Activated CD4-positive, alpha-beta memory T cell treated with anti-CD3 and anti-CD28 coated beads, Interleukin-2, amount 10 ng/mL, durations not matched to agents 7 days and 5 days (primary cell): ENCODE measurements around the gene PIAS1. TPM values are rescaled to one million over a fixed set of nuclear protein-coding genes. Genes with fewer than 3 reads are reported as not detected.

ENCODE experiments used
- CTCF ChIA-PET: fragments of 350-600 bp; sonication (Branson Sonifier 250); formaldehyde crosslinking; loops from one replicate; lab custom pipeline; 2021; ENCODE audit warnings: antibody characterized with exemption, inconsistent platforms; lab: Charles Lee
- POLR2A ChIA-PET: fragments of 350-600 bp; sonication (Branson Sonifier 250); formaldehyde crosslinking; loops from one replicate; lab custom pipeline; 2021; ENCODE audit warnings: antibody characterized with exemption; lab: Charles Lee
- DNase-seq: peaks from one replicate; pipeline ENCODE4 v3.0.0-alpha.2; 2020
- H3K27ac Mint-ChIP-seq: one replicate; pipeline ENCODE4 v1.8.0; 2021; ENCODE audit warnings: mild to moderate bottlenecking, mixed read lengths
- H3K27me3 Mint-ChIP-seq: one replicate; pipeline ENCODE4 v1.8.0; 2021; ENCODE audit warnings: mixed read lengths
- H3K36me3 Mint-ChIP-seq: one replicate; pipeline ENCODE4 v1.8.0; 2021; ENCODE audit warnings: low read depth, mixed read lengths
- H3K4me1 Mint-ChIP-seq: one replicate; pipeline ENCODE4 v1.8.0; 2021; ENCODE audit warnings: mixed read lengths
- H3K4me3 Mint-ChIP-seq: one replicate; pipeline ENCODE4 v1.8.0; 2021; ENCODE audit warnings: mild to moderate bottlenecking, mixed read lengths
- H3K9me3 Mint-ChIP-seq: one replicate; pipeline ENCODE4 v1.8.0; 2021; ENCODE audit warnings: mixed read lengths
- total RNA-seq, 2 experiments: library from RNA; stranded (reverse); gene quantifications; one replicate each; pipeline ENCODE4 v1.2.3, GENCODE V29; 2021

Gene PIAS1
- total RNA-seq, 2 experiments from 2014 or later: 39.1 to 43.4 TPM

- POLR2A ChIA-PET: interaction anchor here (0.8 kb wide), 2 partner anchors 58 to 60 kb away, joined by 3 to 5 read pairs; partner anchors contain the start of gene PIAS1
- Mint-ChIP-seq H3K4me3 (peak overlapping the region; percentile 66), H3K4me1 (peaks cover 32% of the 10 kb centered on the region), H3K27me3 (no peaks in the 10 kb centered on the region), H3K27ac (peak overlapping the region; percentile 28), H3K9me3 (peaks cover 9% of the 10 kb centered on the region), H3K36me3 (peaks cover 35% of the 10 kb centered on the region)
- CTCF ChIA-PET: no interaction called here
- DNase-seq: no peak
Measured at GRCh38 chr15:68114356-68114755, 60.2 kb downstream of the PIAS1 start.

GRCh38 chr15:68114840-68115239, 60.7 kb downstream of the PIAS1 start:
- H3K9me3 Mint-ChIP-seq: peaks cover 11% of the 10 kb centered on the region
- H3K27ac Mint-ChIP-seq: peak overlapping the region; percentile 28
- peaks cover 32% of the 10 kb centered on the region for H3K4me1 Mint-ChIP-seq

GRCh38 chr15:68124700-68125099, 70.6 kb downstream of the PIAS1 start:
- DNase-seq: no peak
- Mint-ChIP-seq H3K9me3 (no peaks in the 10 kb centered on the region), H3K4me1 (no peaks in the 10 kb centered on the region), H3K36me3 (peaks cover 38% of the 10 kb centered on the region), H3K4me3 (no peak overlapping the region), H3K27ac (no peak overlapping the region), H3K27me3 (no peaks in the 10 kb centered on the region)
- ChIA-PET CTCF (no interaction called here), POLR2A (no interaction called here)

More at GRCh38 chr15:68114840-68115239, 60.7 kb downstream of the PIAS1 start:
- no peak for DNase-seq
- Mint-ChIP-seq H3K27me3 (no peaks in the 10 kb centered on the region), H3K4me3 (peak overlapping the region; percentile 66), H3K36me3 (peaks cover 39% of the 10 kb centered on the region)
- ChIA-PET CTCF (no interaction called here), POLR2A (no interaction called here)

- no peaks in the 10 kb centered on the region for H3K4me1 Mint-ChIP-seq
- DNase-seq: no peak
- no peak overlapping the region for H3K27ac Mint-ChIP-seq
- H3K4me3 Mint-ChIP-seq: no peak overlapping the region
- H3K27me3 Mint-ChIP-seq: no peaks in the 10 kb centered on the region
- ChIA-PET POLR2A (no interaction called here), CTCF (no interaction called here)
- H3K36me3 Mint-ChIP-seq: peaks cover 25% of the 10 kb centered on the region
- H3K9me3 Mint-ChIP-seq: no peaks in the 10 kb centered on the region
Measured at GRCh38 chr15:68126396-68126795, 72.3 kb downstream of the PIAS1 start.

GRCh38 chr15:68129072-68129471, 75.0 kb downstream of the PIAS1 start:
- Mint-ChIP-seq H3K9me3 (no peaks in the 10 kb centered on the region), H3K27ac (no peak overlapping the region), H3K4me3 (no peak overlapping the region), H3K4me1 (no peaks in the 10 kb centered on the region), H3K27me3 (no peaks in the 10 kb centered on the region), H3K36me3 (peaks cover 16% of the 10 kb centered on the region)
- ChIA-PET CTCF (no interaction called here), POLR2A (no interaction called here)
- DNase-seq: no peak

GRCh38 chr15:68130851-68131250, 76.7 kb downstream of the PIAS1 start:
- H3K4me1 Mint-ChIP-seq: no peaks in the 10 kb centered on the region
- H3K36me3 Mint-ChIP-seq: peaks cover 10% of the 10 kb centered on the region
- H3K9me3 Mint-ChIP-seq: no peaks in the 10 kb centered on the region
- DNase-seq: no peak
- no peak overlapping the region for H3K4me3 Mint-ChIP-seq
- no peaks in the 10 kb centered on the region for H3K27me3 Mint-ChIP-seq
- POLR2A ChIA-PET: no interaction called here
- no peak overlapping the region for H3K27ac Mint-ChIP-seq
- CTCF ChIA-PET: interaction anchor here (1.3 kb wide), 1 partner anchor 292 kb away, joined by 5 read pairs; the partner anchor contains the start of gene RNU6-1

- no peak overlapping the region for H3K27ac Mint-ChIP-seq
- no peaks in the 10 kb centered on the region for H3K4me1 Mint-ChIP-seq
- H3K27me3 Mint-ChIP-seq: no peaks in the 10 kb centered on the region
- DNase-seq: no peak
- H3K36me3 Mint-ChIP-seq: peaks cover 8% of the 10 kb centered on the region
- H3K9me3 Mint-ChIP-seq: no peaks in the 10 kb centered on the region
- POLR2A ChIA-PET: no interaction called here
- CTCF ChIA-PET: no interaction called here
- H3K4me3 Mint-ChIP-seq: no peak overlapping the region
Measured at GRCh38 chr15:68137096-68137495, 83.0 kb downstream of the PIAS1 start.

GRCh38 chr15:68143129-68143528, 89.0 kb downstream of the PIAS1 start:
- POLR2A ChIA-PET: no interaction called here
- no peaks in the 10 kb centered on the region for H3K9me3 Mint-ChIP-seq
- H3K36me3 Mint-ChIP-seq: peaks cover 32% of the 10 kb centered on the region
- H3K4me3 Mint-ChIP-seq: no peak overlapping the region
- H3K27ac Mint-ChIP-seq: no peak overlapping the region
- peaks cover 5% of the 10 kb centered on the region for H3K4me1 Mint-ChIP-seq
- H3K27me3 Mint-ChIP-seq: no peaks in the 10 kb centered on the region
- CTCF ChIA-PET: no interaction called here
- DNase-seq: no peak

GRCh38 chr15:68143785-68144184, 89.7 kb downstream of the PIAS1 start:
- Mint-ChIP-seq H3K36me3 (peaks cover 32% of the 10 kb centered on the region), H3K27me3 (no peaks in the 10 kb centered on the region), H3K4me1 (peaks cover 7% of the 10 kb centered on the region), H3K4me3 (no peak overlapping the region), H3K9me3 (no peaks in the 10 kb centered on the region), H3K27ac (no peak overlapping the region)
- no peak for DNase-seq
- ChIA-PET POLR2A (no interaction called here), CTCF (no interaction called here)

GRCh38 chr15:68145706-68146105, 91.6 kb downstream of the PIAS1 start:
- H3K27me3 Mint-ChIP-seq: no peaks in the 10 kb centered on the region
- no peak for DNase-seq
- H3K4me3 Mint-ChIP-seq: no peak overlapping the region
- ChIA-PET POLR2A (interaction anchor here (1.9 kb wide), 1 partner anchor 132 kb away, joined by 5 read pairs; the partner anchor contains the start of gene FEM1B), CTCF (interaction anchor here (1.4 kb wide), 1 partner anchor 15 kb away, joined by 4 read pairs; no protein-coding TSS in a partner anchor)
- peaks cover 10% of the 10 kb centered on the region for H3K4me1 Mint-ChIP-seq
- H3K27ac Mint-ChIP-seq: no peak overlapping the region
- H3K9me3 Mint-ChIP-seq: no peaks in the 10 kb centered on the region
- peaks cover 33% of the 10 kb centered on the region for H3K36me3 Mint-ChIP-seq

GRCh38 chr15:68148039-68148438, 93.9 kb downstream of the PIAS1 start:
- H3K4me1 Mint-ChIP-seq: peaks cover 10% of the 10 kb centered on the region
- peaks cover 39% of the 10 kb centered on the region for H3K36me3 Mint-ChIP-seq
- H3K9me3 Mint-ChIP-seq: no peaks in the 10 kb centered on the region
- POLR2A ChIA-PET: no interaction called here
- no peak overlapping the region for H3K27ac Mint-ChIP-seq
- no peaks in the 10 kb centered on the region for H3K27me3 Mint-ChIP-seq
- no peak for DNase-seq
- H3K4me3 Mint-ChIP-seq: no peak overlapping the region
- CTCF ChIA-PET: no interaction called here

GRCh38 chr15:68149059-68149458, 94.9 kb downstream of the PIAS1 start:
- H3K4me3 Mint-ChIP-seq: no peak overlapping the region
- ChIA-PET CTCF (interaction anchor here (0.6 kb wide), 1 partner anchor 958 kb away, joined by 3 read pairs; no protein-coding TSS in a partner anchor), POLR2A (no interaction called here)
- no peaks in the 10 kb centered on the region for H3K27me3 Mint-ChIP-seq
- H3K4me1 Mint-ChIP-seq: peaks cover 10% of the 10 kb centered on the region
- no peak for DNase-seq
- H3K27ac Mint-ChIP-seq: no peak overlapping the region
- H3K36me3 Mint-ChIP-seq: peaks cover 41% of the 10 kb centered on the region
- no peaks in the 10 kb centered on the region for H3K9me3 Mint-ChIP-seq

- Mint-ChIP-seq H3K36me3 (peaks cover 49% of the 10 kb centered on the region), H3K9me3 (no peaks in the 10 kb centered on the region), H3K4me3 (no peak overlapping the region), H3K27me3 (no peaks in the 10 kb centered on the region), H3K4me1 (peaks cover 10% of the 10 kb centered on the region), H3K27ac (no peak overlapping the region)
- DNase-seq: no peak
- ChIA-PET CTCF (no interaction called here), POLR2A (interaction anchor here (0.6 kb wide), 1 partner anchor 45 kb away, joined by 5 read pairs; no protein-coding TSS in a partner anchor)
Measured at GRCh38 chr15:68150187-68150586, 96.1 kb downstream of the PIAS1 start.

GRCh38 chr15:68151277-68151676, 97.2 kb downstream of the PIAS1 start:
- ChIA-PET CTCF (interaction anchor here (0.7 kb wide), 1 partner anchor 29 kb away, joined by 3 read pairs; no protein-coding TSS in a partner anchor), POLR2A (interaction anchor here (0.8 to 1.2 kb wide), 2 partner anchors 96 to 97 kb away, joined by 3 to 4 read pairs; partner anchors contain the start of gene PIAS1)
- peaks cover 44% of the 10 kb centered on the region for H3K36me3 Mint-ChIP-seq
- peaks cover 10% of the 10 kb centered on the region for H3K4me1 Mint-ChIP-seq
- no peak overlapping the region for H3K27ac Mint-ChIP-seq
- H3K4me3 Mint-ChIP-seq: no peak overlapping the region
- DNase-seq: no peak
- H3K27me3 Mint-ChIP-seq: no peaks in the 10 kb centered on the region
- no peaks in the 10 kb centered on the region for H3K9me3 Mint-ChIP-seq
